Left lobe of liver (tissue), 2 donors: ENCODE data around the gene UCP3. TPM values are rescaled to one million over a fixed set of nuclear protein-coding genes. Genes with fewer than 3 reads are reported as not detected.

Experiments
- ATAC-seq: fragments of 200-7000 bp; cut with Tn5 transposase; one replicate; pipeline ENCODE4 v1.9.1; 2020; ENCODE audit warnings: mild to moderate bottlenecking, moderate library complexity
- DNase-seq: peaks from one replicate; pipeline ENCODE4 v3.0.0-alpha.2; 2020; ENCODE audit warnings: low spot score
- total RNA-seq: library from RNA; stranded (reverse); gene quantifications from one replicate; pipeline ENCODE4 v1.2.1, GENCODE V29; 2021
- donor health status: DM: no; HTN: no; CAD: no; lungs with moderate emphysema.
- donor health status: DM: no; HTN: yes; CAD: no.

The UCP3 gene
- total RNA-seq, 1 donor from 2014 or later, result 0.58 TPM

- ATAC-seq, result no peak
- no peak for DNase-seq
These were observed 28.6 kb downstream of the UCP3 start for GRCh38 chr11:73980001-73980961.

- DNase-seq (no peak), ATAC-seq (no peak)
These were observed 30.3 kb downstream of the UCP3 start for GRCh38 chr11:73978576-73979086.

GRCh38 chr11:73977856-73978519 is 30.9 kb downstream of the UCP3 start:
- DNase-seq (no peak), ATAC-seq (no peak)

GRCh38 chr11:73976451-73977151 is 32.3 kb downstream of the UCP3 start:
- DNase-seq, result no peak
- no peak for ATAC-seq

- no peak for DNase-seq
- ATAC-seq, result no peak
These were observed 33.5 kb downstream of the UCP3 start for GRCh38 chr11:73975479-73975757.

- DNase-seq (no peak), ATAC-seq (no peak)
These were observed 34.0 kb downstream of the UCP3 start for GRCh38 chr11:73974604-73975478.

- ATAC-seq (no peak), DNase-seq (no peak)
These were observed 36.0 kb downstream of the UCP3 start for GRCh38 chr11:73972620-73973449.

GRCh38 chr11:73972187-73972586 is 36.7 kb downstream of the UCP3 start:
- DNase-seq (no peak), ATAC-seq (no peak)

GRCh38 chr11:73971175-73971719 is 37.6 kb downstream of the UCP3 start:
- ATAC-seq, result no peak
- no peak for DNase-seq

- no peak for DNase-seq
- no peak for ATAC-seq
These were observed 38.7 kb downstream of the UCP3 start for GRCh38 chr11:73969991-73970800.

- DNase-seq, result no peak
These were observed 39.8 kb downstream of the UCP3 start for GRCh38 chr11:73969091-73969490.

GRCh38 chr11:73968356-73968966 is 40.4 kb downstream of the UCP3 start:
- no peak for DNase-seq
- no peak for ATAC-seq

More at GRCh38 chr11:73969091-73969490, 39.8 kb downstream of the UCP3 start:
- no peak for ATAC-seq

- DNase-seq (no peak), ATAC-seq (no peak)
These were observed 43.1 kb downstream of the UCP3 start for GRCh38 chr11:73965764-73966121.

GRCh38 chr11:73965076-73965763 is 43.7 kb downstream of the UCP3 start:
- ATAC-seq (no peak), DNase-seq (no peak)

- ATAC-seq (no peak), DNase-seq (no peak)
These were observed 45.0 kb downstream of the UCP3 start for GRCh38 chr11:73963861-73964260.

GRCh38 chr11:73962101-73962705 is 46.7 kb downstream of the UCP3 start:
- DNase-seq (no peak), ATAC-seq (no peak)

GRCh38 chr11:73961321-73961720 is 47.6 kb downstream of the UCP3 start:
- DNase-seq (no peak), ATAC-seq (no peak)
